Hepatocyte (in vitro differentiated cells): Measurements from ENCODE around the gene STMND1.

Experiments
- EZH2 ChIP-seq: fragments of 200-600 bp; sonication (generic); IDR thresholded peaks from 2 replicates; pipeline ENCODE4 v1.6.1; 2016; ENCODE audit warnings: antibody characterized with exemption, mild to moderate bottlenecking, borderline replicate concordance
- EZH2phosphoT487 ChIP-seq: fragments of 200-600 bp; sonication (generic); IDR thresholded peaks from one replicate; pipeline ENCODE4 v1.6.1; 2018; ENCODE audit warnings: antibody characterized with exemption, mild to moderate bottlenecking, low read depth, moderate library complexity; ENCODE audit not compliant: unreplicated experiment, severe bottlenecking
- TF ChIP-seq, protein P1 (sequence below): fragments of 200-600 bp; sonication (generic); IDR thresholded peaks from 2 replicates; pipeline ENCODE4 v1.5.1; 2016; ENCODE audit warnings: antibody characterized with exemption, mild to moderate bottlenecking; ENCODE audit not compliant: poor library complexity

DNA sequence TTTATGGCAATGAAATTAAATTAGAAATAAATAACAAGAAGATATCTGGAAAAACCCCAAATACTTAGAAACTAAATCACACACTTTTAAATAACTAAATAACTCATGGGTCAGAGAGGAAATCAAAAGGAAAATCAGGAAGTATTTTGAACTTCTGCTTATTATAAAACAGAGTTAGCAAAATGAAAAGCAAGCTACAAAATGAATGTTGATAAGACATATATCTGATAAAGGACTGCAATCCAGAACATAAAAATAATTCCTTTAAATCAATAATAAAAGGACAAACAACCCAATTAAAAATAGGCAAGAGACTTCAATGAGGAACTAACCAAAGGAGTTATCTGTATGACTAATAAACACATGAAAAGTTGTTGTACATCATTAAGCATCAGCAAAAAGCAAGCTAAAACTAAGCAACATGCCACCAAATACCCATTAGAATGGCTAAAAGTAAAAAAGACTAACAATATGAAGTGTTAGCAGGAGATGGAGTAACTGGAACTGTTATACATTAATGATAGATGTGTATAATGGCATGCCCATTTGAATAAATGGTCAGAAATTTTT lies 38.9 kb upstream of the STMND1 start:
- TF ChIP-seq EZH2phosphoT487 (no peak), EZH2 (no peak)
- TF ChIP-seq, protein P1, sequence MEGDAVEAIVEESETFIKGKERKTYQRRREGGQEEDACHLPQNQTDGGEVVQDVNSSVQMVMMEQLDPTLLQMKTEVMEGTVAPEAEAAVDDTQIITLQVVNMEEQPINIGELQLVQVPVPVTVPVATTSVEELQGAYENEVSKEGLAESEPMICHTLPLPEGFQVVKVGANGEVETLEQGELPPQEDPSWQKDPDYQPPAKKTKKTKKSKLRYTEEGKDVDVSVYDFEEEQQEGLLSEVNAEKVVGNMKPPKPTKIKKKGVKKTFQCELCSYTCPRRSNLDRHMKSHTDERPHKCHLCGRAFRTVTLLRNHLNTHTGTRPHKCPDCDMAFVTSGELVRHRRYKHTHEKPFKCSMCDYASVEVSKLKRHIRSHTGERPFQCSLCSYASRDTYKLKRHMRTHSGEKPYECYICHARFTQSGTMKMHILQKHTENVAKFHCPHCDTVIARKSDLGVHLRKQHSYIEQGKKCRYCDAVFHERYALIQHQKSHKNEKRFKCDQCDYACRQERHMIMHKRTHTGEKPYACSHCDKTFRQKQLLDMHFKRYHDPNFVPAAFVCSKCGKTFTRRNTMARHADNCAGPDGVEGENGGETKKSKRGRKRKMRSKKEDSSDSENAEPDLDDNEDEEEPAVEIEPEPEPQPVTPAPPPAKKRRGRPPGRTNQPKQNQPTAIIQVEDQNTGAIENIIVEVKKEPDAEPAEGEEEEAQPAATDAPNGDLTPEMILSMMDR = no peak
